ENCODE measurements around the gene UGGT2. TPM values are rescaled to one million over a fixed set of nuclear protein-coding genes. Genes with fewer than 3 reads are reported as not detected.
"Not testable (repeated sequence)": the region's sequence is repeated elsewhere in the genome, so short reads cannot be mapped to it uniquely, and the experiment has no call there.

Gene UGGT2
- polyA plus RNA-seq, 1 experiment, result 30.5 TPM

GRCh38 chr13:95800436-95800835 is 252.8 kb downstream of the UGGT2 start:
- POLR2A ChIA-PET, result interaction anchor here (0.9 kb wide), 1 partner anchor 124 kb away, joined by 3 read pairs; the partner anchor contains the start of gene DNAJC3
- peak overlapping the region; percentile 42 for H3K27ac ChIP-seq (ENCODE audit: low read depth, low read length)
- H3K9me3 ChIP-seq (ENCODE audit: control insufficient read depth, insufficient read depth, low read length), result no peaks in the 10 kb centered on the region
- no peak for DNase-seq (ENCODE audit: low read depth, low spot score)
- TF ChIP-seq CTCF (IDR thresholded peaks at IDR 0.05; ENCODE audit: low read depth, low read length), result no peak
- H3K27me3 ChIP-seq (ENCODE audit: control insufficient read depth, insufficient read depth, low read length), result no peaks in the 10 kb centered on the region
- H3K4me3 ChIP-seq (ENCODE audit: low read depth, low read length), result no peak overlapping the region
- CTCF ChIA-PET, result interaction anchor here (1.1 to 1.3 kb wide), 3 partner anchors 33 to 177 kb away, joined by 3 to 5 read pairs (median 3); no protein-coding TSS in a partner anchor

- H3K27ac ChIP-seq (ENCODE audit: low read depth, low read length), result no peak overlapping the region
- no peaks in the 10 kb centered on the region for H3K9me3 ChIP-seq (ENCODE audit: control insufficient read depth, insufficient read depth, low read length)
- no peak overlapping the region for H3K4me3 ChIP-seq (ENCODE audit: low read depth, low read length)
- CTCF ChIA-PET, result interaction anchor here (1.6 kb wide), 1 partner anchor 37 kb away, joined by 6 read pairs; no protein-coding TSS in a partner anchor
- POLR2A ChIA-PET, result no interaction called here
- DNase-seq (ENCODE audit: low read depth, low spot score), result no peak
- H3K27me3 ChIP-seq (ENCODE audit: control insufficient read depth, insufficient read depth, low read length), result no peaks in the 10 kb centered on the region
- TF ChIP-seq CTCF (IDR thresholded peaks at IDR 0.05; ENCODE audit: low read depth, low read length), result no peak
Observed at GRCh38 chr13:95797016-95797415, 256.2 kb downstream of the UGGT2 start.

- POLR2A ChIA-PET, result no interaction called here
- no peaks in the 10 kb centered on the region for H3K27me3 ChIP-seq (ENCODE audit: control insufficient read depth, insufficient read depth, low read length)
- no peak for TF ChIP-seq CTCF (IDR thresholded peaks at IDR 0.05; ENCODE audit: low read depth, low read length)
- no peak for DNase-seq (ENCODE audit: low read depth, low spot score)
- CTCF ChIA-PET, result interaction anchor here (1.2 kb wide), 1 partner anchor 40 kb away, joined by 4 read pairs; no protein-coding TSS in a partner anchor
- no peaks in the 10 kb centered on the region for H3K9me3 ChIP-seq (ENCODE audit: control insufficient read depth, insufficient read depth, low read length)
- H3K27ac ChIP-seq (ENCODE audit: low read depth, low read length), result no peak overlapping the region
- H3K4me3 ChIP-seq (ENCODE audit: low read depth, low read length), result no peak overlapping the region
Observed at GRCh38 chr13:95793781-95794180, 259.4 kb downstream of the UGGT2 start.

- ChIA-PET CTCF (interaction anchor here (0.6 to 1.2 kb wide), 2 partner anchors 41 to 255 kb away, joined by 3 to 4 read pairs; no protein-coding TSS in a partner anchor), POLR2A (no interaction called here)
- Histone ChIP-seq H3K9me3 (ENCODE audit: control insufficient read depth, insufficient read depth, low read length) (no peaks in the 10 kb centered on the region), H3K27ac (ENCODE audit: low read depth, low read length) (no peak overlapping the region), H3K4me3 (ENCODE audit: low read depth, low read length) (no peak overlapping the region), H3K27me3 (ENCODE audit: control insufficient read depth, insufficient read depth, low read length) (no peaks in the 10 kb centered on the region)
- no peak for DNase-seq (ENCODE audit: low read depth, low spot score)
- no peak for TF ChIP-seq CTCF (IDR thresholded peaks at IDR 0.05; ENCODE audit: low read depth, low read length)
Observed at GRCh38 chr13:95793018-95793555, 260.1 kb downstream of the UGGT2 start.

- no peaks in the 10 kb centered on the region for H3K27me3 ChIP-seq (ENCODE audit: control insufficient read depth, insufficient read depth, low read length)
- no peaks in the 10 kb centered on the region for H3K9me3 ChIP-seq (ENCODE audit: control insufficient read depth, insufficient read depth, low read length)
- H3K27ac ChIP-seq (ENCODE audit: low read depth, low read length), result no peak overlapping the region
- TF ChIP-seq CTCF (IDR thresholded peaks at IDR 0.05; ENCODE audit: low read depth, low read length), result no peak
- H3K4me3 ChIP-seq (ENCODE audit: low read depth, low read length), result no peak overlapping the region
- ChIA-PET POLR2A (no interaction called here), CTCF (interaction anchor here (0.6 to 1.1 kb wide), 2 partner anchors 42 to 43 kb away, joined by 3 read pairs; no protein-coding TSS in a partner anchor)
- no peak for DNase-seq (ENCODE audit: low read depth, low spot score)
Observed at GRCh38 chr13:95791084-95791722, 262.0 kb downstream of the UGGT2 start.

- POLR2A ChIA-PET, result not testable (repeated sequence)
- CTCF ChIA-PET, result interaction anchor here (1.2 to 2.1 kb wide), 2 partner anchors 44 to 165 kb away, joined by 5 to 9 read pairs; no protein-coding TSS in a partner anchor
Observed at GRCh38 chr13:95789315-95789714, 263.9 kb downstream of the UGGT2 start.

More at GRCh38 chr13:95789315-95789714, 263.9 kb downstream of the UGGT2 start:
- not testable (repeated sequence) for DNase-seq (ENCODE audit: low read depth, low spot score); H3K4me3 ChIP-seq (ENCODE audit: low read depth, low read length); H3K27me3 ChIP-seq (ENCODE audit: control insufficient read depth, insufficient read depth, low read length); H3K27ac ChIP-seq (ENCODE audit: low read depth, low read length); H3K9me3 ChIP-seq (ENCODE audit: control insufficient read depth, insufficient read depth, low read length)

All from AG04450 (cell line).